Nucleus accumbens (tissue), 56 donors: Measurements from ENCODE around the gene NR2F1-AS1.
A peak's percentile ranks its signal among the peaks of the same experiment; 100 is the strongest.

Experiments used
- DNase-seq, 56 donors: peaks; one replicate each; lab custom pipeline; 2025; lab: John Stamatoyannopoulos, UW

Gene NR2F1-AS1

GRCh38 chr5:93580927-93581445 lies at the start of gene NR2F1-AS1:
TSS of gene NR2F1-AS1 (minus strand) at chr5:93581219.
- DNase-seq = peak in 4 of 56 donors; percentile 50 to 71 (median 60)

DNA sequence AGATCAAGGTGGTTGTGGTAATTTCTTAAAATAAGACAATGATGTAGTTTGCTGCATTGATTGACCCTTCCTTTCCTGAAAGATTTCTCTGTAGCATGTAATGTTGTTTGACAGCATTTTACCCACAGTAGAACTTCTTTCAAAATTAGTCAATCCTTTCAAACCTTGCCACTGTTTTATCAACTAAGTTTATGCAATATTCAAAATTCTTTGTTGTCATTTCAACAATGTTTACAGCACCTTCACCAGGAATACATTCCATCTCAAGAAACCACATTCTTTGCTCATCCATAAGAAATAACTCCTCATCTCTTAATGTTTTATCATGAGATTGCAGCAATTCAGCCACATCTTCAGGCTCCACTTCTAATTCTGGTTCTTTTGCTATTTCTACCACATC lies 45.8 kb upstream of the NR2F1-AS1 start:
- no peak for DNase-seq

- DNase-seq = no peak
Observed at GRCh38 chr5:93623153-93623552, 42.1 kb upstream of the NR2F1-AS1 start.

DNA sequence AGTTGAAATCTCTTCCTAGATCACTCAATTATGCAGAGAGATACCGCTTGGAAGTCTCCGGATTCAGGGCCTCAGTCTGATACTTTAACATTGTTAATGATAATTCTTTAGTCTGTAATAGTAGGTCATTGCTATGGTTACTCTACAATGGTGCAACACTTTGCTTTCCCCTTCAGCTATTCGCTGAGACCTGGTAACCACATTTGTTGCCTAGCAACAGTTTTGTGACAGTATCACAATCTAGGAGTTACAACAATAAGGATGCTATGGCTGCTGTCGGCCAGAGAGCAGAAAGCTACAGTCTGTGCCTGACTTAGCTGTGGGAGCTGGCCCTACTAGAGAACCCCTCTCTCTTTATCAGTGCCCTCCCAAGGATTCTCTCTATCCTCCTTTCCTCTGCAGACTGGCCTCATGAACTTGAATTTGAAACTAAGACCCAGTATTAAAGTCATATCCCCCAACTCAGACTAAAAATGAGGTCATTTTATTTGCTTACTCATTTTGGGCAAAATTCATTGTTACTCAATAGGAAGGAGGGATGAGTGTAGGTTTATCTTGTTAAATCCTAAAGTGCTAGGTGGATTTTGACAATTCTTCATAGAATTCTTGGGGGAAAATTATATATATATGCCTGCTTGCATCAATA lies 41.3 kb upstream of the NR2F1-AS1 start:
- DNase-seq = peak in 18 of 56 donors; percentile 5 to 57 (median 24)

DNA sequence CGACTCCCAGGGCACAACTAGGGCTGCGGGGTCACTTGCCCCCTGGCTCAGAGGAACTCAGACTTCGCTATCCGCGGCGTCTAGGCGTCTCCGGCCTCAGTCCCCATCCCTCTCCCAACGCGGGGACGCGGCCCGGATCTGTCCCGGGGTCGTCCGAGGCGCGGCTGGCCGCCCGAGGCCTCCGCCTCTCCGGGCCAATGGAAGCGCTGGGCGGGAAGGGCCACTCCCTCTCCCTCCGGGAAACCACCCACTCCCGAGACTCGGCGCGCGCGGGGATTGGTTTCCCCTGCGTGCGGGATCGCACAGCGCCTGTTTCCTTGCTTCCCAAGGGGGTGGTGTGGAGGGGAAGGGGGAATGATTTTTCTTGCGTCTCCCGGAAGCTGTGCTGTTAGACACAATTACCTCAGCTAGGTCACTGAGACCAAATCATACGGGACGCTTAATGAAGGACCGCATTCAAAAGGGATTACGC lies 40.3 kb upstream of the NR2F1-AS1 start:
- DNase-seq = peak; percentile 31 to 91 (median 76)

- peak in 50 of 56 donors; percentile 16 to 82 (median 60) for DNase-seq
Observed at GRCh38 chr5:93620487-93621326, 39.7 kb upstream of the NR2F1-AS1 start.

GRCh38 chr5:93616538-93617174 lies 35.6 kb upstream of the NR2F1-AS1 start:
- DNase-seq = no peak

GRCh38 chr5:93612855-93613243 lies 31.8 kb upstream of the NR2F1-AS1 start:
- DNase-seq = no peak

- DNase-seq = peak in 3 of 56 donors; percentile 18 to 40 (median 26)
Observed at GRCh38 chr5:93611976-93612854, 31.2 kb upstream of the NR2F1-AS1 start.

DNA sequence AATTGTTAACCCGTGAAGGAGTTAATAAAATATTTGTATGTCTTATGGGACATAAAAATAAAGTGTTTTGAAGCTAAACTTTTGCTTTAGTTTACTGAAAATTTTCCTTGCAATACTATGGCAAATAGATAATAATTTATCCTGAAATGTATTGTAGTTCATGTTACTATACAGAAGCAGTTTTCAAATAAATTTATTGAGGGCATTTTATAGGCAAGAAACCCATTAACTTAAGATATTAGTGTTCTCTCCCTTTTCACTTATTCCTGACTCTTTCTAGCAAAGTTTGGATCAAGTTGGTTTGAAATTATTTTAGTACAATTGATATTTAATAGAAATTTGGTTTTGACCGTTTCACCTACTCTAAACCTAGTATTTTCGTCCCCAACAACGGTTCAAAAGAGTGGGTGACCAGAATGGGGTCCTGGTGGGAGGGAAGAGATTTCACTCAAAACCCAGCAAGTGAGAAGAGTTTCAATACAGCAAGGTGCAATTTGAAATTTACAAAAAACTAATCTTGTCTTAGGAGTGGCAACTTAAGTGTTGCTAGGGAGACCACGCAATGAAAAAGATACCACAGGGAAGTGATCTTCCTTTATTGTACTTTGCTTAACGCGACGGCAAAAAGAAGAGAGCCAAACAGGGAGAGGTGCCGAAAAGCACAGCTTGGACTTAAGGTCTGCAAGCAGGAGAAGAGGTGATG lies 30.4 kb upstream of the NR2F1-AS1 start:
- no peak for DNase-seq

DNA sequence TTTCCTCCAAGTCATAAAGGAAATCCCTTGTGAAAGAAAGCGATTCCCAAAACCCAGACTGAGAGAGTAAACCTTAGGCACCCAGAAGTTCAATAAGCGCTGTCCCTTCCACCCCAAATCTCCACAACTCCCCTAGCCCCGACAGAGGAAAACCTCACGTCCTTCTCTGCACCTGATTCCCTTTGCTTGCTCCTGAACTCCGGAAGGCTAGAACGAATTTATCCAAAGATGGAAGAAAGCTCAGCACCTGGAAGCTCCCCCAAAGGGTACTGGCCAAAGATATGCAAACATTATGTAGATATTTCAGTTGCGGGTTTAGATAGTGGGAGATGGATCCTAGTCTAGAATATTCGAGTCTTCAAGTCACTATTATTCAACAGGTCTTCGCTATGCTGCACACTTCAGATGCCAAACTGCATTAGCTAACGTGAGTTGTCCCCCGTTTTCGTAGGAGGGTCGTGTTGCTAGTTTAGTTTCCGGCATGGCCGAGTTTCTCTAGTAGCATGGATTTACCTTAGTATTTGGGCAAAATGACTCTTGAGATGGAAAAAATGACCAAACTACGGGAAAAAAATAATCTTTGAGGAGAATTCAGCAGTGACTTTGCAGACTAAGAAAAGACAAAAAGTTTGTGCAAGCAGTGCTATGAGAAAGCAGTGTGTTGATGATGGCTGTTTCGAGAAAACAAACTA lies 29.7 kb upstream of the NR2F1-AS1 start:
- no peak for DNase-seq

GRCh38 chr5:93609762-93610161 lies 28.7 kb upstream of the NR2F1-AS1 start:
- DNase-seq = no peak

DNA sequence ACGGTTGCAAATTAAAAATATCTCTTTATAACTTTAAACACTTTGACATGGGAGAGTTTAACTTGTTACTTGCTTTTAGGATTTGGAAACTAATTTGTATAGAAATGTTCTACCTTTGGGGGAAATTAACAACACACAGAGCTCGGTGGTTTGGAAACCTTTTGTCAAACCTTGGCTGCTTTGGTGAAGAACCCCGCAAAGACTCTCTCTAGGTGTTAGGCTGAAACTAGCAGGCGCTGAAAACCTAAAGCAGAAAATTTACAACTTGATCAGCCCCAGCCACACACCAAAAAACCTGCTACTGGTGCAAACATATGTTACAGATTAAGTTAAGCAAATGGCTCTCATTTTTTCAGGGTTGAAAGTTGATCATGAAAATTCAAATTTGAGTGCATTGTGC lies 27.8 kb upstream of the NR2F1-AS1 start:
- DNase-seq = no peak

GRCh38 chr5:93607367-93608258 lies 26.6 kb upstream of the NR2F1-AS1 start:
- DNase-seq = peak in 11 of 56 donors; percentile 12 to 69 (median 28)

GRCh38 chr5:93606382-93606752 lies 25.3 kb upstream of the NR2F1-AS1 start:
- no peak for DNase-seq

- no peak for DNase-seq
Observed at GRCh38 chr5:93604644-93605515, 23.9 kb upstream of the NR2F1-AS1 start.
